T-cell (primary cell): ENCODE data around the gene FAM227B. TPM values are rescaled to one million over a fixed set of nuclear protein-coding genes. Genes with fewer than 3 reads are reported as not detected.
"Not testable (repeated sequence)": the region's sequence is repeated elsewhere in the genome, so short reads cannot be mapped to it uniquely, and the experiment has no call there.

Experiments used
- ATAC-seq, 4 experiments: fragments of 200-7000 bp in 3 of 4; fragments of 150-1000 bp in 1 of 4; cut with Tn5 transposase; replicated peaks in 1 of 4; 1 replicate in 3 of 4; 2 replicates in 1 of 4; pipeline ENCODE4 v1.10.0; 2021; ENCODE audit warnings: moderate library complexity in 3 of 4, mild to moderate bottlenecking in 2 of 4, moderate number of reproducible peaks in 1 of 4
- CTCF ChIA-PET, 2 donors: fragments of 300-600 bp; sonication (Branson Sonifier 250); formaldehyde crosslinking; loops; one replicate each; lab custom pipeline; 2022; ENCODE audit warnings: antibody characterized with exemption in 2 of 2; lab: Charles Lee
- POLR2A ChIA-PET, 2 donors: fragments of 300-600 bp; sonication (Branson Sonifier 250); formaldehyde crosslinking; loops; one replicate each; lab custom pipeline; 2022; ENCODE audit warnings: antibody characterized with exemption in 2 of 2; lab: Charles Lee
- DNase-seq, 35 experiments: peaks; one replicate each; pipeline versions ENCODE4 v3.0.0 to v3.0.0-alpha.2; 2013 to 2023
- H3K27ac ChIP-seq: one replicate; pipeline ENCODE4 v1.5.1; 2013; ENCODE audit warnings: low read length
- H3K27me3 ChIP-seq, 2 experiments: replicated peaks in 1 of 2; 1 replicate in 1 of 2; 2 replicates in 1 of 2; pipeline versions ENCODE4 v1.6.1 to v1.7.0; 2013; ENCODE audit warnings: low read length in 1 of 2, mixed read lengths in 1 of 2; ENCODE audit not compliant: control insufficient read depth in 2 of 2, insufficient read depth in 2 of 2; ENCODE audit errors: extremely low read depth in 1 of 2
- H3K36me3 ChIP-seq, 2 donors: 1 replicate in 1 of 2; 2 replicates in 1 of 2; pipeline versions ENCODE4 v1.6.1 to v1.7.0; 2013; ENCODE audit warnings: low read length in 1 of 2; ENCODE audit not compliant: control insufficient read depth in 2 of 2, insufficient read depth in 1 of 2; ENCODE audit errors: extremely low read depth in 1 of 2
- H3K4me1 ChIP-seq, 2 experiments: 1 replicate in 1 of 2; 2 replicates in 1 of 2; pipeline versions ENCODE4 v1.6.1 to v1.7.0; 2013; ENCODE audit warnings: low read length in 2 of 2, mixed read lengths in 1 of 2; ENCODE audit not compliant: insufficient read depth in 2 of 2, control insufficient read depth in 1 of 2; ENCODE audit errors: extremely low read depth in 1 of 2
- H3K4me3 ChIP-seq, 2 donors: 1 replicate in 1 of 2; 2 replicates in 1 of 2; pipeline versions ENCODE4 v1.5.1 to v1.7.0; 2013; ENCODE audit warnings: mild to moderate bottlenecking in 2 of 2, low read length in 1 of 2, moderate library complexity in 1 of 2; ENCODE audit not compliant: control insufficient read depth in 1 of 2; ENCODE audit errors: extremely low read depth in 1 of 2
- H3K9me3 ChIP-seq: 2 replicates; pipeline ENCODE4 v1.7.0; 2013
- H3K27ac Mint-ChIP-seq, 2 donors: one replicate each; pipeline ENCODE4 v1.8.0; 2020 to 2021; ENCODE audit warnings: mild to moderate bottlenecking in 2 of 2, mixed read lengths in 2 of 2
- H3K27me3 Mint-ChIP-seq, 2 donors: one replicate each; pipeline ENCODE4 v1.8.0; 2021 to 2022; ENCODE audit warnings: mixed read lengths in 2 of 2
- H3K36me3 Mint-ChIP-seq: one replicate; pipeline ENCODE4 v1.8.0; 2021; ENCODE audit warnings: mixed read lengths
- H3K4me1 Mint-ChIP-seq, 3 donors: one replicate each; pipeline ENCODE4 v1.8.0; 2020 to 2022; ENCODE audit warnings: mixed read lengths in 3 of 3, mild to moderate bottlenecking in 1 of 3
- H3K4me3 Mint-ChIP-seq, 3 donors: one replicate each; pipeline ENCODE4 v1.8.0; 2020 to 2022; ENCODE audit warnings: mild to moderate bottlenecking in 3 of 3, mixed read lengths in 3 of 3, moderate library complexity in 3 of 3
- H3K9me3 Mint-ChIP-seq, 3 donors: one replicate each; pipeline ENCODE4 v1.8.0; 2020 to 2022; ENCODE audit warnings: mixed read lengths in 3 of 3
- WGBS: methylation state at CpG from one replicate; pipeline ENCODE4 v1.1.5; 2013; ENCODE audit warnings: missing lambda C conversion rate; ENCODE audit not compliant: insufficient coverage; 5-methylcytosine and 5-hydroxymethylcytosine counted together
- total RNA-seq, 35 experiments: library from RNA in 6 of 35; stranded (reverse) in 6 of 35; fragments of 120-200 nt in 1 of 35; gene quantifications; one replicate each; pipeline versions ENCODE4 v1.2.1 to v1.2.4 and lab custom pipeline; 2013 to 2026

Gene FAM227B
- total RNA-seq, 5 donors from 2014 or later (not counting 1 experiment from before 2014, with no cell fraction given) = 4.7 to 11.2 (median 8.0) TPM

DNA sequence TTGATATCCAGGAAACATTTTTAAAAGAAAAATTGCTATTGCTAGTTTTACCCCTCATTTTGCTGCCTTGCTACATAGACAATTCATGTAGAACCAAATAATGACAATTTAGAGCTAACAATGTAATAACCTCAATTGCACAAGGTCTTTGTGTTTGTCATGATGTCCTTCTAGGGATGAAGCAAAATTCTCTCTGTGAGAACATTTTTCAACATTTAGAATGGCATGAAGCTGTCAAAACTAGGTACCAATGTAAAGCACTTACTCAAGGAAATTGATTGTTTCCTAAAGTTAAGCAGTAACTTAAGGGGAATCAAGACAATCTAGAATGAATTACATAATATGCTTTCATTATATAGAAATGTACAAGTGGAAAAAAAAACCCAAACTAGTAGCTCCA lies 205.5 kb downstream of the FAM227B start:
- ChIA-PET POLR2A (no interaction called here), CTCF (interaction anchor here in 1 of 2 donors (1.3 kb wide), 1 partner anchor 553 kb away, joined by 5 read pairs; no protein-coding TSS in a partner anchor)
- Mint-ChIP-seq H3K27me3 (peaks cover 28 to 32% of the 10 kb centered on the region in 2 donors), H3K9me3 (no peaks in the 10 kb centered on the region), H3K4me3 (no peak overlapping the region), H3K27ac (no peak overlapping the region), H3K4me1 (no peaks in the 10 kb centered on the region), H3K36me3 (no peaks in the 10 kb centered on the region)
- no peak for DNase-seq
- H3K4me1 ChIP-seq = no peaks in the 10 kb centered on the region
- no peak overlapping the region for H3K27ac ChIP-seq
- no peaks in the 10 kb centered on the region for H3K36me3 ChIP-seq
- H3K4me3 ChIP-seq = no peak overlapping the region
- H3K9me3 ChIP-seq = no peaks in the 10 kb centered on the region
- ATAC-seq = no peak
- peaks cover 0 to 4% of the 10 kb centered on the region in 2 experiments for H3K27me3 ChIP-seq

DNA sequence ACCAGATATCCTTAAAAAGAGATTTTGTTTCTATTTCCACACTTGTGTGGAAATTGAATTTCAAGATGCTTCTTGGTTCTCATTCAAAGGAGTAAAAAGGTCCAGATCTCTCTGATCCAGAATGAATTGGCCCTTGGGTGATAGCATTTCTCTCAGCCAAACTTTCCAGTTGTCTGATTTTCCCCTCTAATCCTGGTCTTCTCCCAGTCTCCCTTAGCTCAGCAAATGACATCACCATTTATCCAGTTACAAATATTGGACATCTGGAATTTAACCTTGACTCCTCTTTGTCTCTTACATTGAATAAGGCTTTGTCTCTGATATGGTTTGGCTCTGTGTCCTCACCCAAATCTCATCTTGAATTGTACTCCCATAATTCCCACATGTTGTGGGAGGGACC lies 207.8 kb downstream of the FAM227B start:
- Mint-ChIP-seq H3K27me3 (peaks cover 28 to 32% of the 10 kb centered on the region in 2 donors), H3K9me3 (no peaks in the 10 kb centered on the region), H3K36me3 (no peaks in the 10 kb centered on the region), H3K4me1 (no peaks in the 10 kb centered on the region), H3K4me3 (no peak overlapping the region), H3K27ac (no peak overlapping the region)
- no peaks in the 10 kb centered on the region for H3K36me3 ChIP-seq
- no peaks in the 10 kb centered on the region for H3K4me1 ChIP-seq
- ChIA-PET CTCF (interaction anchor here (0.6 to 0.8 kb wide), 2 partner anchors 10 to 430 kb away, joined by 3 read pairs; partner anchors contain the start of gene FGF7 (in 1 of the 2)), POLR2A (no interaction called here)
- H3K27me3 ChIP-seq = peaks cover 0 to 4% of the 10 kb centered on the region in 2 experiments
- ATAC-seq (no peak), DNase-seq (no peak)
- no peak overlapping the region for H3K4me3 ChIP-seq
- H3K27ac ChIP-seq = no peak overlapping the region
- no peaks in the 10 kb centered on the region for H3K9me3 ChIP-seq

DNA sequence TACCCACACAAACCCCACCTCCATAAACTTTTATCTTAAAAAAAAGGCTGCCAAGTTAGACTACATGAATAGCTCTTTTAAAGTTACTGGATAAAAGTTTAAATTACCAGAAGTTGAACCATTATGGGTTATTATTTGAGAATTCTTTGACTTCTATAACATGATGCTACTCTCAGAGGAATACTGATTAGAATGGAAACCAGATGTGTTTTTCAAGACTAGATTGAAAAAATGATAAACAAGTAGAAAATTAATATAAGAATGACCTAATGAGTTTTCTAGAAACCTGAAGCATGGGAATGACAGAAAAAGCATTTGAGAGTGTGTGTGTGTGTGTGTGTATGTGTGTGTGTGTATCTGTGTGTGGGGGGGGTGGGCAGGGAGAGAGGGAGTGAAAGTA lies 210.0 kb downstream of the FAM227B start:
- ChIA-PET POLR2A (no interaction called here), CTCF (no interaction called here)
- no peaks in the 10 kb centered on the region for H3K4me1 ChIP-seq
- no peak overlapping the region for H3K4me3 Mint-ChIP-seq
- no peaks in the 10 kb centered on the region for H3K36me3 ChIP-seq
- H3K9me3 ChIP-seq = no peaks in the 10 kb centered on the region
- no peak overlapping the region for H3K4me3 ChIP-seq
- H3K27ac ChIP-seq = no peak overlapping the region
- no peaks in the 10 kb centered on the region for H3K36me3 Mint-ChIP-seq
- peaks cover 0 to 14% of the 10 kb centered on the region in 2 experiments for H3K27me3 ChIP-seq
- DNase-seq = no peak
- no peaks in the 10 kb centered on the region for H3K9me3 Mint-ChIP-seq
- no peak for ATAC-seq
- H3K27ac Mint-ChIP-seq = no peak overlapping the region
- peaks cover 21 to 27% of the 10 kb centered on the region in 2 donors for H3K27me3 Mint-ChIP-seq
- no peaks in the 10 kb centered on the region for H3K4me1 Mint-ChIP-seq

DNA sequence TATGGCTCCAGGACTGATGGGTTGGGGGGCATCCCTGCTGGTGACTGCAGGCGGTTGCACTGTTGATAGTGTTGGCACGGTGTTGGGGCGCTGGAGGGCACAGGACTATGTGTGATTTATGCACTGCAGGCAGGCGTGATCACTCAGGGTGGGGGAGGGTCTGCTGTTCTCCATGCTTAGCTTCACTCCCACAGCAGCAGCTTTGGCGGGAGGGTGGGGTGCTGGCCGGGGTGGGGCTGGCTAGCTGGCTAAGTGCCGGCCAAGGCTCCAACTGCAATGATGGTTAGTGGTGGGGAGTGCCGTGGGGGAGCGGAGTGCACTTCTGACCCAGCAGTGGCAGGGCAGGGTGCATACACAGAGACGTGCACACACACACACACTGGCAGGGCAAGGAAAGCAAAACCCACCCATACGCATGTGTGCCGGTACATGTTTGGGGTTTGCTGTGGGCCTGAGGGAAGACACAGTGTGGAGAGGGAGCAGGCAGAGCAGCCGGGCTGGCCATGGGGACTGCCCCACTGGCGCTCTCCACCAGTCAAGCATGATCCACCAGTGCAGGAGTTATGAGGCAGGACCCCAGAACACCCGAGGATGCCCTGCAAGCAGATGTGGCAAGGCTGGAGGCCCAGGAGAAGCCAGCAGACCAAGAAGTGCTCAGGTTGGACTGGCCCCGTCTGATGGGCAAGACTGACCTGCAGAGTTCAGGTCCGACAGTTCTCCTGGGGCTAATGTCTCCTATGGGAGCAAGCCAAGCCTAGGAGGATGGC lies 214.1 kb downstream of the FAM227B start:
- Mint-ChIP-seq H3K9me3 (peaks cover 2 to 21% (median 9%) of the 10 kb centered on the region in 3 donors), H3K27ac (no peak overlapping the region), H3K4me3 (no peak overlapping the region), H3K27me3 (peaks cover 8% of the 10 kb centered on the region in 2 donors), H3K4me1 (no peaks in the 10 kb centered on the region), H3K36me3 (no peaks in the 10 kb centered on the region)
- no peaks in the 10 kb centered on the region for H3K36me3 ChIP-seq
- H3K9me3 ChIP-seq = no peaks in the 10 kb centered on the region
- ChIA-PET CTCF (no interaction called here), POLR2A (no interaction called here)
- WGBS = 92% methylated on average over 12 of the region's 17 CpGs
- no peak for ATAC-seq
- no peak overlapping the region for H3K4me3 ChIP-seq
- peaks cover 0 to 14% of the 10 kb centered on the region in 2 experiments for H3K27me3 ChIP-seq
- no peak for DNase-seq
- H3K27ac ChIP-seq = no peak overlapping the region
- H3K4me1 ChIP-seq = no peaks in the 10 kb centered on the region

DNA sequence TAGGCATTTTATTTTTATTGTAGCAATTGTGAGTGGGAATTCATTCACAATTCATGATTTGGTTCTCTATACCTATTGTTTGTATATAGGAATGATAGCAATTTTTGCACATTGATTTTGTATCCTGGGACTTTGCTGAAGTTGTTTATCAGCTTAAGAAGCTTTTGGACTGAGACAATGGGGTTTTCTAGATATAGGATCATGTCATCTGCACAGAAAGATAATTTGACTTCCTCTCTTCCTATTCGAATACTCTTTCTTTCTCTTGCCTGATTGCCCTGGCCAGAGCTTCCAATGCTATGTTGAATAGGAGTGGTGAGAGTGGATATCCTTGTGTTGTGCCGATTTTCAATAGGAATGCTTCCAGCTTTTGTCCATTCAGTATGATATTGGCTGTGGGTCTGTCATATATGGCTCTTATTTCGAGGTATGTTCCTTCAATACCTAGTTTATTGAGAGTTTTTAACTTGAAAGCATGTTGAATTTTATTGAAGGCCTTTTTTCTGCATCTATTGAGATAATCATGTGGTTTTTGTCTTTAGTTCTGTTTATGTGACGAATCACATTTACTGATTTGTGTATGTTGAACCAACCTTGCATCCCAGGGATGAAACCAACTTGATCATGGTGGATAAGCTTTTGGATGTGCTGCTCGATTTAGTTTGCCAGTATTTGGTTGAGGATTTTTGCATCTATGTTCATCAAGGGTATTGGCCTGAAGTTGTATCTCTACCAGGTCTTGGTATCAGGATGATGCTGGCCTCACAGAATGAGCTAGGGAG lies 217.9 kb downstream of the FAM227B start:
- H3K4me1 ChIP-seq, H3K9me3 ChIP-seq, H3K36me3 ChIP-seq, H3K4me3 Mint-ChIP-seq, H3K4me3 ChIP-seq, H3K4me1 Mint-ChIP-seq, H3K27ac Mint-ChIP-seq, H3K27me3 Mint-ChIP-seq, H3K27ac ChIP-seq, DNase-seq, ATAC-seq, H3K36me3 Mint-ChIP-seq: not testable (repeated sequence)
- H3K27me3 ChIP-seq = peaks cover 0 to 14% of the 10 kb centered on the region in 2 experiments
- H3K9me3 Mint-ChIP-seq = peaks cover 2 to 24% (median 9%) of the 10 kb centered on the region in 3 donors
- ChIA-PET CTCF (interaction anchor here in 1 of 2 donors (0.6 to 0.8 kb wide), 2 partner anchors 11 to 22 kb away, joined by 3 read pairs; no protein-coding TSS in a partner anchor), POLR2A (interaction anchor here (0.6 to 0.8 kb wide), 2 partner anchors 19 to 1033 kb away, joined by 3 read pairs; no protein-coding TSS in a partner anchor)
- 80% methylated on average over 2 of the region's 5 CpGs for WGBS

DNA sequence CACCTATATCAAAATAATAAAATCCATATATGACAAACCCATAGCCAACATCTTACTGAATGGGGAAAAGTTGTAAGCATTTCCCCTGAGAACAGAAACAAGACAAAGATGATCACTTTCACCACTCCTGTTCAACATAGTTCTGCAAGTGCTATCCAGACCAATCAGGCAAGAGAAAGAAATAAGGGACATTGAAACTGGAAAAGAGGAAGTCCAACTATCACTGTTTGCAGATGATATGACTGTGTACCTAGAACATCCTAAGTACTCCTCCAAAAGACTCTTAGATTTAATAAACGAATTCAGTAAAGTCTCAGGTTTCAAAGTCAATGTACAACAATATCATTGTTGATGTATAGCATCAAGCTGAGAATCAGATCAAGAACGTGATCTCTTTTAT lies 233.1 kb downstream of the FAM227B start:
- Mint-ChIP-seq H3K9me3 (peaks cover 0 to 11% (median 3%) of the 10 kb centered on the region in 3 donors), H3K4me1 (no peaks in the 10 kb centered on the region), H3K27me3 (peaks cover 0 to 7% of the 10 kb centered on the region in 2 donors), H3K36me3 (no peaks in the 10 kb centered on the region), H3K27ac (no peak overlapping the region), H3K4me3 (no peak overlapping the region)
- DNase-seq = no peak
- no peak for ATAC-seq
- Histone ChIP-seq H3K4me3 (no peak overlapping the region), H3K9me3 (no peaks in the 10 kb centered on the region), H3K27me3 (no peaks in the 10 kb centered on the region), H3K4me1 (no peaks in the 10 kb centered on the region), H3K36me3 (no peaks in the 10 kb centered on the region), H3K27ac (no peak overlapping the region)
- POLR2A ChIA-PET = no interaction called here
- no CpG with 5 or more reads among the region's 2 CpGs for WGBS
- CTCF ChIA-PET = no interaction called here
